Mesothelial cell of epicardium (in vitro differentiated cells): ENCODE results near the gene ATAD5. TPM values are rescaled to one million over a fixed set of nuclear protein-coding genes. Genes with fewer than 3 reads are reported as not detected.
"Not testable (repeated sequence)": the region's sequence is repeated elsewhere in the genome, so short reads cannot be mapped to it uniquely, and the experiment has no call there.

Source experiments
- DNase-seq, 2 experiments: peaks; one replicate each; pipeline ENCODE4 v3.0.0; 2021; ENCODE audit warnings: low spot score in 2 of 2; ENCODE audit not compliant: unreplicated experiment in 2 of 2
- H3K27ac Mint-ChIP-seq: 2 replicates; pipeline ENCODE4 v1.8.0; 2021; ENCODE audit warnings: mixed read lengths
- H3K27me3 Mint-ChIP-seq: 2 replicates; pipeline ENCODE4 v1.8.0; 2021; ENCODE audit warnings: low read depth, mixed read lengths
- H3K36me3 Mint-ChIP-seq: 2 replicates; pipeline ENCODE4 v1.8.0; 2021; ENCODE audit warnings: mixed read lengths
- H3K4me1 Mint-ChIP-seq: 2 replicates; pipeline ENCODE4 v1.8.0; 2021; ENCODE audit warnings: mixed read lengths
- H3K4me3 Mint-ChIP-seq: 2 replicates; pipeline ENCODE4 v1.8.0; 2021; ENCODE audit warnings: mild to moderate bottlenecking, moderate library complexity, mixed read lengths
- H3K9me3 Mint-ChIP-seq: 2 replicates; pipeline ENCODE4 v1.8.0; 2021; ENCODE audit warnings: mixed read lengths
- CTCF ChIP-seq: fragments of 200-600 bp; sonication (generic); IDR thresholded peaks from one replicate; pipeline ENCODE4 v1.5.0; 2021; ENCODE audit warnings: antibody characterized with exemption; ENCODE audit not compliant: unreplicated experiment
- total RNA-seq: library from RNA; stranded (reverse); gene quantifications from 3 replicates; pipeline ENCODE4 v1.2.1, GENCODE V29; 2021

The ATAD5 gene
- total RNA-seq, 1 donor from 2014 or later, result 10.6 TPM

GRCh38 chr17:30924341-30924740 is 92.6 kb downstream of the ATAD5 start:
- Mint-ChIP-seq H3K9me3 (no peaks in the 10 kb centered on the region), H3K27ac (no peak overlapping the region), H3K4me1 (peaks cover 5% of the 10 kb centered on the region), H3K4me3 (no peak overlapping the region), H3K36me3 (no peaks in the 10 kb centered on the region), H3K27me3 (peaks cover 70% of the 10 kb centered on the region)
- TF ChIP-seq CTCF, result no peak
- no peak for DNase-seq

GRCh38 chr17:30926516-30926915 is 94.8 kb downstream of the ATAD5 start:
- no peaks in the 10 kb centered on the region for H3K9me3 Mint-ChIP-seq
- H3K27ac Mint-ChIP-seq, result no peak overlapping the region
- peaks cover 53% of the 10 kb centered on the region for H3K27me3 Mint-ChIP-seq
- H3K4me3 Mint-ChIP-seq, result no peak overlapping the region
- DNase-seq, result no peak
- H3K4me1 Mint-ChIP-seq, result peaks cover 5% of the 10 kb centered on the region
- H3K36me3 Mint-ChIP-seq, result no peaks in the 10 kb centered on the region
- no peak for TF ChIP-seq CTCF

GRCh38 chr17:30927756-30928155 is 96.0 kb downstream of the ATAD5 start:
- Mint-ChIP-seq H3K4me1 (peaks cover 2% of the 10 kb centered on the region), H3K4me3 (no peak overlapping the region), H3K27ac (no peak overlapping the region), H3K27me3 (peaks cover 44% of the 10 kb centered on the region), H3K9me3 (no peaks in the 10 kb centered on the region), H3K36me3 (no peaks in the 10 kb centered on the region)
- no peak for TF ChIP-seq CTCF
- no peak for DNase-seq

- Mint-ChIP-seq H3K27ac (no peak overlapping the region), H3K9me3 (no peaks in the 10 kb centered on the region), H3K27me3 (peaks cover 36% of the 10 kb centered on the region), H3K36me3 (no peaks in the 10 kb centered on the region), H3K4me3 (no peak overlapping the region), H3K4me1 (no peaks in the 10 kb centered on the region)
- DNase-seq, result no peak
- no peak for TF ChIP-seq CTCF
These were observed 96.8 kb downstream of the ATAD5 start for GRCh38 chr17:30928584-30928983.

- Mint-ChIP-seq H3K36me3 (no peaks in the 10 kb centered on the region), H3K27ac (no peak overlapping the region), H3K4me1 (no peaks in the 10 kb centered on the region), H3K27me3 (peaks cover 30% of the 10 kb centered on the region), H3K9me3 (no peaks in the 10 kb centered on the region), H3K4me3 (no peak overlapping the region)
- DNase-seq, result no peak
- TF ChIP-seq CTCF, result no peak
These were observed 97.4 kb downstream of the ATAD5 start for GRCh38 chr17:30929081-30929633.

- DNase-seq, H3K9me3 Mint-ChIP-seq, H3K4me3 Mint-ChIP-seq, H3K27ac Mint-ChIP-seq, H3K4me1 Mint-ChIP-seq, H3K36me3 Mint-ChIP-seq: not testable (repeated sequence)
- peaks cover 26% of the 10 kb centered on the region for H3K27me3 Mint-ChIP-seq
These were observed 98.1 kb downstream of the ATAD5 start for GRCh38 chr17:30929861-30930260.
